Esophagus squamous epithelium (tissue), 4 donors: ENCODE results near the gene CSF2RB.

Experiments used
- POLR2A ChIP-seq, 4 donors: fragments of 450-650 bp; IDR thresholded peaks; one replicate each; pipeline ENCODE4 v1.6.1; 2017; ENCODE audit warnings: antibody characterized with exemption in 4 of 4, mild to moderate bottlenecking in 4 of 4, moderate library complexity in 3 of 4
- TF ChIP-seq, protein P1 (sequence below), 6 experiments: fragments of 450-650 bp in 4 of 6; fragments of 200-600 bp in 2 of 6; sonication (generic) in 2 of 6; IDR thresholded peaks; one replicate each; pipeline ENCODE4 v1.5.1; 2016 to 2019; ENCODE audit warnings: antibody characterized with exemption in 6 of 6, mild to moderate bottlenecking in 4 of 6, moderate library complexity in 4 of 6

DNA sequence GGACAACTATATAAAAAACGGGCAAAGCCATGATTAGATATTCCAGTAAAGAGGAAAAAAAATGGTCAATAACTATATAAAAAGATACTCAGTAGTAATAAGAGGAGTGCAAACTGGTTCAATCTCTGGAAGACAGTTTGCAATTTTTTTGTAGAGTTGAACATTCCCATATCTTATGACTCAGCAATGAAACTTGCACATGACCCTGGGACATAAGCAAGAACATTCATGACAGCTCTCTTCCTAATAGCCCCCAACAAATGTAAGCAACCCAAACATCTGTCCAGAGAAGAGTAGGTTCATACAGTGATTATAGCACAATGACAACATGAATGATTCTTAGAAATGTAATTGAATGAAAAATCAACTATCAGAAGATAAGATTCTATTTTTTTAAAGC lies 21.8 kb upstream of the CSF2RB start:
- TF ChIP-seq, protein P1, sequence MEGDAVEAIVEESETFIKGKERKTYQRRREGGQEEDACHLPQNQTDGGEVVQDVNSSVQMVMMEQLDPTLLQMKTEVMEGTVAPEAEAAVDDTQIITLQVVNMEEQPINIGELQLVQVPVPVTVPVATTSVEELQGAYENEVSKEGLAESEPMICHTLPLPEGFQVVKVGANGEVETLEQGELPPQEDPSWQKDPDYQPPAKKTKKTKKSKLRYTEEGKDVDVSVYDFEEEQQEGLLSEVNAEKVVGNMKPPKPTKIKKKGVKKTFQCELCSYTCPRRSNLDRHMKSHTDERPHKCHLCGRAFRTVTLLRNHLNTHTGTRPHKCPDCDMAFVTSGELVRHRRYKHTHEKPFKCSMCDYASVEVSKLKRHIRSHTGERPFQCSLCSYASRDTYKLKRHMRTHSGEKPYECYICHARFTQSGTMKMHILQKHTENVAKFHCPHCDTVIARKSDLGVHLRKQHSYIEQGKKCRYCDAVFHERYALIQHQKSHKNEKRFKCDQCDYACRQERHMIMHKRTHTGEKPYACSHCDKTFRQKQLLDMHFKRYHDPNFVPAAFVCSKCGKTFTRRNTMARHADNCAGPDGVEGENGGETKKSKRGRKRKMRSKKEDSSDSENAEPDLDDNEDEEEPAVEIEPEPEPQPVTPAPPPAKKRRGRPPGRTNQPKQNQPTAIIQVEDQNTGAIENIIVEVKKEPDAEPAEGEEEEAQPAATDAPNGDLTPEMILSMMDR (IDR thresholded peaks at IDR 0.05): no peak
- TF ChIP-seq POLR2A (IDR thresholded peaks at IDR 0.05): no peak
